OCI-LY7 (cell line): ENCODE measurements around the gene ANO9. TPM values are rescaled to one million over a fixed set of nuclear protein-coding genes. Genes with fewer than 3 reads are reported as not detected.

Experiments
- BruUV-seq: library from RNA; stranded (reverse); fragments of 400-500 nt; replicated peaks from 2 replicates; lab custom pipeline; 2021; lab: Mats Ljungman, UMichigan
- CTCF ChIA-PET: fragments of 300-600 bp; sonication (Branson Sonifier 250); formaldehyde crosslinking; loops from one replicate; lab custom pipeline; 2022; ENCODE audit warnings: antibody characterized with exemption; ENCODE audit not compliant: unreplicated experiment; lab: Charles Lee
- POLR2A ChIA-PET: fragments of 300-600 bp; sonication (Branson Sonifier 250); formaldehyde crosslinking; loops from one replicate; lab custom pipeline; 2022; ENCODE audit warnings: antibody characterized with exemption; lab: Charles Lee
- DNase-seq: peaks from one replicate; pipeline ENCODE4 v3.0.0-alpha.2; 2015; ENCODE audit warnings: low spot score
- H2AFZ ChIP-seq: fragments of 200-600 bp; sonication (generic), shearing (Covaris generic); 2 replicates; pipeline ENCODE4 v1.6.1; 2014; ENCODE audit warnings: mild to moderate bottlenecking, antibody characterized with exemption, low read length, moderate library complexity
- H3K27ac ChIP-seq: fragments of 200-600 bp; sonication (generic); 2 replicates; pipeline ENCODE4 v1.5.1; 2014; ENCODE audit warnings: mixed run types, low read depth, mild to moderate bottlenecking, moderate library complexity, low read length, inconsistent platforms; ENCODE audit not compliant: poor library complexity, severe bottlenecking
- H3K36me3 ChIP-seq: fragments of 200-600 bp; sonication (generic); 2 replicates; pipeline ENCODE4 v1.6.1; 2014; ENCODE audit warnings: mild to moderate bottlenecking, antibody characterized with exemption, low read length, moderate library complexity, mixed read lengths; ENCODE audit not compliant: insufficient read depth
- H3K4me1 ChIP-seq: fragments of 200-600 bp; sonication (generic); 2 replicates; pipeline ENCODE4 v1.5.1; 2014; ENCODE audit warnings: mild to moderate bottlenecking, low read length; ENCODE audit not compliant: insufficient read depth, poor library complexity, severe bottlenecking
- H3K4me2 ChIP-seq: fragments of 200-600 bp; sonication (generic); 2 replicates; pipeline ENCODE4 v1.6.1; 2014; ENCODE audit warnings: mild to moderate bottlenecking, low read length
- H3K4me3 ChIP-seq: fragments of 200-600 bp; sonication (generic); 2 replicates; pipeline ENCODE4 v1.5.1; 2014; ENCODE audit warnings: mild to moderate bottlenecking, low read depth, low read length; ENCODE audit not compliant: poor library complexity, severe bottlenecking
- H3K79me2 ChIP-seq: fragments of 200-600 bp; sonication (generic); 2 replicates; pipeline ENCODE4 v1.6.1; 2016; ENCODE audit warnings: low read depth, mild to moderate bottlenecking, low read length, moderate library complexity, mixed read lengths; ENCODE audit not compliant: insufficient read depth
- H3K9me2 ChIP-seq: fragments of 200-600 bp; sonication (generic); 2 replicates; pipeline ENCODE4 v1.6.1; 2016; ENCODE audit warnings: mild to moderate bottlenecking, low read length, mixed read lengths; ENCODE audit not compliant: insufficient read depth
- H3K9me3 ChIP-seq: fragments of 200-600 bp; sonication (generic); 2 replicates; pipeline ENCODE4 v1.6.1; 2014; ENCODE audit warnings: mild to moderate bottlenecking, mixed run types, low read length, mixed read lengths
- H4K20me1 ChIP-seq: fragments of 200-600 bp; sonication (generic); 2 replicates; pipeline ENCODE4 v1.6.1; 2014; ENCODE audit warnings: mild to moderate bottlenecking, antibody characterized with exemption, low read length, moderate library complexity, mixed read lengths; ENCODE audit not compliant: insufficient read depth
- CTCF ChIP-seq: fragments of 200-600 bp; sonication (generic); conservative IDR thresholded peaks from 2 replicates; pipeline ENCODE4 v1.5.1; 2014; ENCODE audit warnings: mild to moderate bottlenecking, antibody characterized with exemption, low read length, moderate library complexity, mixed read lengths
- EZH2phosphoT487 ChIP-seq: fragments of 200-600 bp; sonication (generic); IDR thresholded peaks from 2 replicates; pipeline ENCODE4 v1.6.1; 2018; ENCODE audit warnings: low read depth, borderline replicate concordance, mild to moderate bottlenecking, mixed run types, antibody characterized with exemption, low read length, moderate library complexity, mixed read lengths
- intact Hi-C: fragments of 100-400 bp; cut with micrococcal nuclease; formaldehyde crosslinking; loops from one replicate; pipeline ENCODE4 v1.10.0; 2022; ENCODE audit not compliant: unreplicated experiment
- total RNA-seq, 2 experiments: library from RNA; depleted of rRNA in 1 of 2; stranded (reverse); fragments of >200 nt in 1 of 2; shearing (Covaris generic) in 1 of 2; gene quantifications; 2 replicates each; pipeline ENCODE4 v1.2.3, GENCODE V29; 2014 to 2022

Gene ANO9
- total RNA-seq, 2 experiments from 2014 or later, result 25.7 to 27.6 TPM

GRCh38 chr11:417652-418342, 24.0 kb downstream of the ANO9 start:
- ChIA-PET CTCF (no interaction called here), POLR2A (no interaction called here)
- intact Hi-C loops, result no loop called here
- Histone ChIP-seq H3K4me3 (no peak overlapping the region), H3K9me3 (no peaks in the 10 kb centered on the region), H3K36me3 (no peaks in the 10 kb centered on the region), H3K27ac (no peak overlapping the region), H3K4me2 (no peak overlapping the region), H3K79me2 (no peaks in the 10 kb centered on the region), H3K4me1 (peaks cover 23% of the 10 kb centered on the region), H2AFZ (no peak overlapping the region), H4K20me1 (no peaks in the 10 kb centered on the region), H3K9me2 (no peaks in the 10 kb centered on the region)
- no peak for DNase-seq
- BruUV-seq, result no TSS peak
- TF ChIP-seq EZH2phosphoT487 (no peak), CTCF (no peak)

GRCh38 chr11:416757-417621, 24.8 kb downstream of the ANO9 start:
- no peaks in the 10 kb centered on the region for H3K9me3 ChIP-seq
- H4K20me1 ChIP-seq, result no peaks in the 10 kb centered on the region
- no peak overlapping the region for H3K4me3 ChIP-seq
- intact Hi-C loops, result no loop called here
- TF ChIP-seq EZH2phosphoT487 (no peak), CTCF (no peak)
- no peak overlapping the region for H2AFZ ChIP-seq
- BruUV-seq, result no TSS peak
- H3K4me1 ChIP-seq, result peaks cover 23% of the 10 kb centered on the region
- H3K27ac ChIP-seq, result no peak overlapping the region
- DNase-seq, result no peak
- H3K4me2 ChIP-seq, result no peak overlapping the region
- H3K79me2 ChIP-seq, result no peaks in the 10 kb centered on the region
- H3K36me3 ChIP-seq, result no peaks in the 10 kb centered on the region
- no peaks in the 10 kb centered on the region for H3K9me2 ChIP-seq
- POLR2A ChIA-PET, result no interaction called here
- CTCF ChIA-PET, result no interaction called here
